ENCODE measurements around the gene EPM2AIP1.
A peak's percentile ranks its signal among the peaks of the same experiment; 100 is the strongest.

The EPM2AIP1 gene

GRCh38 chr3:36944641-36945270 lies 48.2 kb downstream of the EPM2AIP1 start, which contains the start of gene TRANK1:
TRANK1 (minus strand) TSS chr3:36945054; CDS start chr3:36944809, 245 bp downstream.
- peak; percentile 71 for DNase-seq

- peak; percentile 79 for DNase-seq
These were observed 48.8 kb downstream of the EPM2AIP1 start for GRCh38 chr3:36944012-36944640.

GRCh38 chr3:36943601-36944000 lies 49.3 kb downstream of the EPM2AIP1 start:
- no peak for DNase-seq

- no peak for DNase-seq
These were observed 50.2 kb downstream of the EPM2AIP1 start for GRCh38 chr3:36942638-36943248.

- DNase-seq = no peak
These were observed 51.3 kb downstream of the EPM2AIP1 start for GRCh38 chr3:36941658-36942057.

GRCh38 chr3:36941162-36941561 lies 51.8 kb downstream of the EPM2AIP1 start:
- DNase-seq = no peak

- DNase-seq = no peak
These were observed 55.4 kb downstream of the EPM2AIP1 start for GRCh38 chr3:36937492-36937891.

All from right hindlimb (tissue), 1 donor.